ENCODE measurements around the gene FHOD3.

DNA sequence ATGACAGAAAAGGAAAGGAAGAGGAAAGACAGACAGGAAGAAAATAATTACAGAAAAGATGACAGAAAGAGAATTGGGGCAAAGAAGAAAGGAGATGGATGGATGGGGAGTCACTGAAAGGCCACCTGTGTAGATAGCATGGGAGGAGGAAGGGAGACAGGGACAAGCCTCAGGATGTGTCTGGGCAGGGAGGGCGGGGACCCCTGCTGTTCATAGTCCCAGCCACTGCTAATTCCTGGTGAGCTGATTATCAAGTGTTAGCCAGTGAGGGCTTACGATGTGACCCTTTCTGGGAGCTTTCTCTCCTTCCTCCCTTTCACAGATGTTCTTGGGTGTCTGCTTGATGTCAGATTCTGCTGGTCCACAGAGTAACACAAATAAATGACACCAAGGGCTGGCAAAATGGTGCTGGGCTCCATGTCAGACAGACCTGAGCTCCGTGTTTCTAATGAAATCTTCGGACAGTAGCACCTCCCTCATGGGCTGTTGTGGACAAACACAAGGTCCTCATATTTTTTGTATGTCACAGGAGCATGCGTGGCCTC lies 13.6 kb downstream of the FHOD3 start:
- TF ChIP-seq CEBPB (tag; IDR thresholded peaks at IDR 0.05) (no peak), ZBTB40 (IDR thresholded peaks at IDR 0.05) (no peak), ZBTB40 (CRISPR knock-in tag; IDR thresholded peaks at IDR 0.05) (no peak), ZNF431 (CRISPR knock-in tag; IDR thresholded peaks at IDR 0.05) (no peak), KAT8 (IDR thresholded peaks at IDR 0.05; ENCODE audit: low read depth) (no peak), CREB1 (IDR thresholded peaks at IDR 0.05) (no peak), CREB1 (CRISPR knock-in tag; IDR thresholded peaks at IDR 0.05) (no peak), ZFP1 (CRISPR knock-in tag; IDR thresholded peaks at IDR 0.05) (no peak), ZZZ3 (IDR thresholded peaks at IDR 0.05) (no peak)
- TF ChIP-seq, protein P1, sequence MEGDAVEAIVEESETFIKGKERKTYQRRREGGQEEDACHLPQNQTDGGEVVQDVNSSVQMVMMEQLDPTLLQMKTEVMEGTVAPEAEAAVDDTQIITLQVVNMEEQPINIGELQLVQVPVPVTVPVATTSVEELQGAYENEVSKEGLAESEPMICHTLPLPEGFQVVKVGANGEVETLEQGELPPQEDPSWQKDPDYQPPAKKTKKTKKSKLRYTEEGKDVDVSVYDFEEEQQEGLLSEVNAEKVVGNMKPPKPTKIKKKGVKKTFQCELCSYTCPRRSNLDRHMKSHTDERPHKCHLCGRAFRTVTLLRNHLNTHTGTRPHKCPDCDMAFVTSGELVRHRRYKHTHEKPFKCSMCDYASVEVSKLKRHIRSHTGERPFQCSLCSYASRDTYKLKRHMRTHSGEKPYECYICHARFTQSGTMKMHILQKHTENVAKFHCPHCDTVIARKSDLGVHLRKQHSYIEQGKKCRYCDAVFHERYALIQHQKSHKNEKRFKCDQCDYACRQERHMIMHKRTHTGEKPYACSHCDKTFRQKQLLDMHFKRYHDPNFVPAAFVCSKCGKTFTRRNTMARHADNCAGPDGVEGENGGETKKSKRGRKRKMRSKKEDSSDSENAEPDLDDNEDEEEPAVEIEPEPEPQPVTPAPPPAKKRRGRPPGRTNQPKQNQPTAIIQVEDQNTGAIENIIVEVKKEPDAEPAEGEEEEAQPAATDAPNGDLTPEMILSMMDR (IDR thresholded peaks at IDR 0.05 in 2 of 3, conservative IDR thresholded peaks at IDR 0.05 in 1 of 3; ENCODE audit: insufficient read depth in 2 of 3, low read depth in 1 of 3, low read length in 3 of 3), result no peak
- TF ChIP-seq, protein P2, sequence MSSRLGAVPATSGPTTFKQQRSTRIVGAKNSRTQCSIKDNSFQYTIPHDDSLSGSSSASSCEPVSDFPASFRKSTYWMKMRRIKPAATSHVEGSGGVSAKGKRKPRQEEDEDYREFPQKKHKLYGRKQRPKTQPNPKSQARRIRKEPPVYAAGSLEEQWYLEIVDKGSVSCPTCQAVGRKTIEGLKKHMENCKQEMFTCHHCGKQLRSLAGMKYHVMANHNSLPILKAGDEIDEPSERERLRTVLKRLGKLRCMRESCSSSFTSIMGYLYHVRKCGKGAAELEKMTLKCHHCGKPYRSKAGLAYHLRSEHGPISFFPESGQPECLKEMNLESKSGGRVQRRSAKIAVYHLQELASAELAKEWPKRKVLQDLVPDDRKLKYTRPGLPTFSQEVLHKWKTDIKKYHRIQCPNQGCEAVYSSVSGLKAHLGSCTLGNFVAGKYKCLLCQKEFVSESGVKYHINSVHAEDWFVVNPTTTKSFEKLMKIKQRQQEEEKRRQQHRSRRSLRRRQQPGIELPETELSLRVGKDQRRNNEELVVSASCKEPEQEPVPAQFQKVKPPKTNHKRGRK (tag; IDR thresholded peaks at IDR 0.05), result no peak

Measured in K562 (cell line).